Stimulated activated CD8-positive, alpha-beta memory T cell treated with anti-CD3 and anti-CD28 coated beads, Interleukin-4, amount 100 ng/mL, for 1 hour (primary cell): ENCODE measurements around the gene SLX4.
A peak's percentile ranks its signal among the peaks of the same experiment; 100 is the strongest.
"Not testable (repeated sequence)": the region's sequence is repeated elsewhere in the genome, so short reads cannot be mapped to it uniquely, and the experiment has no call there.

Experiments used
- DNase-seq, 2 donors: peaks; one replicate each; pipeline ENCODE4 v3.0.0-alpha.2; 2020; ENCODE audit warnings: low read depth in 2 of 2, low spot score in 1 of 2

Gene SLX4

GRCh38 chr16:3611146-3611975 lies at the start of gene SLX4:
TSS of gene SLX4 (minus strand) at chr16:3611606. CDS start at chr16:3608964, 2,642 bp downstream.
- DNase-seq = peak; percentile 75 to 84

GRCh38 chr16:3659251-3659650 lies 47.8 kb upstream of the SLX4 start:
- no peak for DNase-seq

- no peak for DNase-seq
Measured at GRCh38 chr16:3656491-3657468, 45.4 kb upstream of the SLX4 start.

GRCh38 chr16:3656160-3656490 lies 44.7 kb upstream of the SLX4 start:
- DNase-seq = not testable (repeated sequence)

- DNase-seq = no peak
Measured at GRCh38 chr16:3655396-3656159, 44.2 kb upstream of the SLX4 start.

GRCh38 chr16:3655030-3655395 lies 43.6 kb upstream of the SLX4 start:
- no peak for DNase-seq

GRCh38 chr16:3654249-3654991 lies 43.0 kb upstream of the SLX4 start, which contains the start of gene DNASE1:
TSS of gene DNASE1 (plus strand) at chr16:3654691. CDS start at chr16:3655374, 683 bp downstream.
- DNase-seq = peak; percentile 13 to 17

- DNase-seq = no peak
Measured at GRCh38 chr16:3652373-3653195, 41.2 kb upstream of the SLX4 start.

- no peak for DNase-seq
Measured at GRCh38 chr16:3651461-3652372, 40.3 kb upstream of the SLX4 start.

GRCh38 chr16:3650631-3651265 lies 39.3 kb upstream of the SLX4 start:
- DNase-seq = no peak

- DNase-seq = no peak
Measured at GRCh38 chr16:3646348-3646920, 35.0 kb upstream of the SLX4 start.

- DNase-seq = no peak
Measured at GRCh38 chr16:3645504-3646347, 34.3 kb upstream of the SLX4 start.

- no peak for DNase-seq
Measured at GRCh38 chr16:3645108-3645503, 33.7 kb upstream of the SLX4 start.

GRCh38 chr16:3643095-3643730 lies 31.8 kb upstream of the SLX4 start:
- no peak for DNase-seq

GRCh38 chr16:3642397-3643094 lies 31.1 kb upstream of the SLX4 start:
- DNase-seq = no peak
